GM18858 (cell line): ENCODE measurements around the gene MLH3.
"Not testable (repeated sequence)": the region's sequence is repeated elsewhere in the genome, so short reads cannot be mapped to it uniquely, and the experiment has no call there.

Experiments used
- ATAC-seq: cut with Tn5 transposase; IDR thresholded peaks from one replicate; pipeline ENCODE4 v1.9.1; 2021; ENCODE audit not compliant: unreplicated experiment

Gene MLH3

GRCh38 chr14:75050852-75051555 is at the start of gene MLH3:
TSS of gene MLH3 (minus strand) at chr14:75051467. CDS start at chr14:75049655, 1,812 bp downstream.
- no peak for ATAC-seq

- ATAC-seq = no peak
These were observed 47.4 kb upstream of the MLH3 start for GRCh38 chr14:75098682-75099081.

- no peak for ATAC-seq
These were observed 46.9 kb upstream of the MLH3 start for GRCh38 chr14:75098212-75098611.

GRCh38 chr14:75096959-75097358 is 45.7 kb upstream of the MLH3 start:
- no peak for ATAC-seq

- ATAC-seq = no peak
These were observed 44.4 kb upstream of the MLH3 start for GRCh38 chr14:75095690-75096089.

- ATAC-seq = no peak
These were observed 43.6 kb upstream of the MLH3 start for GRCh38 chr14:75094896-75095295.

GRCh38 chr14:75092698-75093097 is 41.4 kb upstream of the MLH3 start:
- no peak for ATAC-seq

GRCh38 chr14:75091251-75091650 is 40.0 kb upstream of the MLH3 start:
- no peak for ATAC-seq

GRCh38 chr14:75090353-75090752 is 39.1 kb upstream of the MLH3 start:
- no peak for ATAC-seq

GRCh38 chr14:75088566-75089373 is 37.5 kb upstream of the MLH3 start:
- ATAC-seq = no peak

GRCh38 chr14:75088153-75088552 is 36.9 kb upstream of the MLH3 start:
- no peak for ATAC-seq

- no peak for ATAC-seq
These were observed 33.2 kb upstream of the MLH3 start for GRCh38 chr14:75084513-75084912.

GRCh38 chr14:75083271-75083670 is 32.0 kb upstream of the MLH3 start:
- ATAC-seq = no peak

GRCh38 chr14:75081660-75082229 is 30.5 kb upstream of the MLH3 start:
- ATAC-seq = no peak

- ATAC-seq = no peak
These were observed 28.3 kb upstream of the MLH3 start for GRCh38 chr14:75079521-75079920.

- no peak for ATAC-seq
These were observed 26.5 kb upstream of the MLH3 start for GRCh38 chr14:75077794-75078193.

- ATAC-seq = no peak
These were observed 19.1 kb upstream of the MLH3 start for GRCh38 chr14:75070383-75070782.

GRCh38 chr14:75069811-75070145 is 18.5 kb upstream of the MLH3 start:
- no peak for ATAC-seq

- peak; percentile 52 for ATAC-seq
These were observed 18.0 kb upstream of the MLH3 start, which contains the start of gene ZC2HC1C for GRCh38 chr14:75069121-75069810. TSS of gene ZC2HC1C (plus strand) at chr14:75069641. CDS start at chr14:75070574, 933 bp downstream.

- no peak for ATAC-seq
These were observed 17.2 kb upstream of the MLH3 start for GRCh38 chr14:75068294-75069120.

GRCh38 chr14:75067765-75068164 is 16.5 kb upstream of the MLH3 start:
- not testable (repeated sequence) for ATAC-seq
